WERI-Rb-1 (cell line): ENCODE data around the gene SMPDL3B.

Experiments used
- DNase-seq: peaks from one replicate; pipeline ENCODE4 v3.0.0-alpha.2; 2020
- H3K27ac ChIP-seq: fragments of 250-450 bp; sonication (Bioruptor Pico); 2 replicates; pipeline ENCODE4 v1.5.1; 2020; ENCODE audit warnings: mild to moderate bottlenecking, moderate library complexity
- H3K27me3 ChIP-seq: fragments of 250-450 bp; sonication (Bioruptor Pico); 2 replicates; pipeline ENCODE4 v1.5.1; 2021; ENCODE audit warnings: mild to moderate bottlenecking, low read depth, moderate library complexity; ENCODE audit not compliant: insufficient read depth, severe bottlenecking
- H3K36me3 ChIP-seq: fragments of 250-450 bp; sonication (Bioruptor Pico); 2 replicates; pipeline ENCODE4 v1.5.1; 2020; ENCODE audit warnings: mild to moderate bottlenecking, moderate library complexity
- H3K4me3 ChIP-seq: 2 replicates; pipeline ENCODE4 v1.5.1; 2011; ENCODE audit warnings: low read depth, mild to moderate bottlenecking, control low read depth, low read length
- H3K9me3 ChIP-seq: fragments of 250-450 bp; sonication (Bioruptor Pico); 2 replicates; pipeline ENCODE4 v1.5.1; 2021; ENCODE audit warnings: mild to moderate bottlenecking, moderate library complexity; ENCODE audit not compliant: severe bottlenecking
- CTCF ChIP-seq: IDR thresholded peaks from 2 replicates; pipeline ENCODE4 v1.5.1; 2011; ENCODE audit warnings: low read depth, mild to moderate bottlenecking, control low read depth, inconsistent platforms, low read length

Gene SMPDL3B

GRCh38 chr1:27931759-27932158, 3.0 kb upstream of the SMPDL3B start:
- Histone ChIP-seq H3K4me3 (no peak overlapping the region), H3K9me3 (no peaks in the 10 kb centered on the region), H3K36me3 (no peaks in the 10 kb centered on the region), H3K27me3 (no peaks in the 10 kb centered on the region), H3K27ac (no peak overlapping the region)
- no peak for DNase-seq
- TF ChIP-seq CTCF = no peak

GRCh38 chr1:27935721-27936120, 921 bp downstream of the SMPDL3B start:
- peak overlapping the region; percentile 54 for H3K4me3 ChIP-seq
- H3K27me3 ChIP-seq = no peaks in the 10 kb centered on the region
- TF ChIP-seq CTCF = no peak
- H3K9me3 ChIP-seq = no peaks in the 10 kb centered on the region
- H3K36me3 ChIP-seq = no peaks in the 10 kb centered on the region
- no peak for DNase-seq
- no peak overlapping the region for H3K27ac ChIP-seq

- no peaks in the 10 kb centered on the region for H3K9me3 ChIP-seq
- no peak overlapping the region for H3K27ac ChIP-seq
- no peak overlapping the region for H3K4me3 ChIP-seq
- TF ChIP-seq CTCF = no peak
- DNase-seq = no peak
- H3K27me3 ChIP-seq = no peaks in the 10 kb centered on the region
- no peaks in the 10 kb centered on the region for H3K36me3 ChIP-seq
Measured at GRCh38 chr1:27936370-27936769, 1.6 kb downstream of the SMPDL3B start.

GRCh38 chr1:27937524-27937836, 2.7 kb downstream of the SMPDL3B start:
- Histone ChIP-seq H3K36me3 (no peaks in the 10 kb centered on the region), H3K27me3 (no peaks in the 10 kb centered on the region), H3K27ac (no peak overlapping the region), H3K4me3 (no peak overlapping the region), H3K9me3 (no peaks in the 10 kb centered on the region)
- no peak for DNase-seq
- TF ChIP-seq CTCF = no peak

GRCh38 chr1:27938488-27938887, 3.7 kb downstream of the SMPDL3B start:
- no peak overlapping the region for H3K27ac ChIP-seq
- no peak for DNase-seq
- no peak for TF ChIP-seq CTCF
- H3K27me3 ChIP-seq = no peaks in the 10 kb centered on the region
- no peak overlapping the region for H3K4me3 ChIP-seq
- no peaks in the 10 kb centered on the region for H3K36me3 ChIP-seq
- H3K9me3 ChIP-seq = no peaks in the 10 kb centered on the region

- peak; percentile 64 for DNase-seq
- Histone ChIP-seq H3K27me3 (no peaks in the 10 kb centered on the region), H3K36me3 (no peaks in the 10 kb centered on the region), H3K27ac (no peak overlapping the region), H3K9me3 (no peaks in the 10 kb centered on the region), H3K4me3 (no peak overlapping the region)
- peak; percentile 50 for TF ChIP-seq CTCF
Measured at GRCh38 chr1:27940297-27940696, 5.5 kb downstream of the SMPDL3B start.
